GM19043 (cell line): ENCODE results near the gene CCDC12.

Source experiments
- ATAC-seq: cut with Tn5 transposase; IDR thresholded peaks from one replicate; pipeline ENCODE4 v1.9.1; 2021; ENCODE audit warnings: low read depth; ENCODE audit not compliant: unreplicated experiment

CCDC12 gene

GRCh38 chr3:46943237-46944187 is 33.0 kb downstream of the CCDC12 start:
- ATAC-seq, result no peak

GRCh38 chr3:46942481-46943236 is 33.9 kb downstream of the CCDC12 start:
- ATAC-seq, result no peak

DNA sequence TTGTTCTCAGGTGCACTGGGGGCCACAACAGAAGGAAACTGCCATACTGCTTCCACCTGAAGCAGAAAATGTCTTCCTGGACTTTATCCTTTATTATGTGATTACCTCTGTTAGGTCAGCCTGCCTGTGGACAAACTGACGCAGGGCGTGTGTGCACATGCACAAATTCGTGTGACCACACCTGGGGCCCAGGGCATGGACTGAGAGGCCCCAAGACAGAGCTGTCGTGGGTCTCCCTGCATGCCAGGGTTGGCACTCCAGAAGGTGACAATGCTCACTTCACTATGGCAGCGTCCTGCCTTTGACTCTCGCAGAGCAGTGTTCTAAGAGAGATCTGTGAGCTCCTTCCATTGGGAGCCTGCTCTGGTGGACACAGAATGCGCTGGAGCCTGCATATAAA is 34.5 kb downstream of the CCDC12 start:
- ATAC-seq, result no peak

GRCh38 chr3:46939578-46940445 is 36.7 kb downstream of the CCDC12 start:
- no peak for ATAC-seq

GRCh38 chr3:46938118-46938517 is 38.4 kb downstream of the CCDC12 start:
- no peak for ATAC-seq

DNA sequence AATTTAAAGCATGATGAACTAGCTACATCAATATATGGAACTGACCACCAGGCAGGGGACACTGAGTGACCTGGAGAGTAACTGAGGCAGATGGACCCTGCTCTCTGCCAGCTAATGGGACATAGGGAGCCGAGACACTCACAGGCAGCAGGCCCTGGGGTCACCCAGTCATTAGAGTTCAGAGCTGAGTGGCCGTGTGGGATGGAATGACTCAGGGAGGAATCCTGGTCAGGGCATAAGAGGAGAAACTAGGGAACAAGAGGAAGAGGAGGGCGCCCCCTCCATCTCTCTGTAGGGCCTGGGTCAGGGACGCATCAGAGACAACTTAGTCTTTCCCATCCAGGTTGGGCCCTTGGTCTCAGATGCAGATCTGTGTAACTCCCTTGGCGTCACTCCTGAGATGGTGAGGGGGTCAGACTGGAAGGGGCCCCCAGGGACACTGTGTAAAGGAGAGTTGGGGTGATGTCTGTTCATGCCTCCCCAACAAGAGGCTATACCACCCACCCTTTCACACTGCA is 39.8 kb downstream of the CCDC12 start:
- no peak for ATAC-seq

DNA sequence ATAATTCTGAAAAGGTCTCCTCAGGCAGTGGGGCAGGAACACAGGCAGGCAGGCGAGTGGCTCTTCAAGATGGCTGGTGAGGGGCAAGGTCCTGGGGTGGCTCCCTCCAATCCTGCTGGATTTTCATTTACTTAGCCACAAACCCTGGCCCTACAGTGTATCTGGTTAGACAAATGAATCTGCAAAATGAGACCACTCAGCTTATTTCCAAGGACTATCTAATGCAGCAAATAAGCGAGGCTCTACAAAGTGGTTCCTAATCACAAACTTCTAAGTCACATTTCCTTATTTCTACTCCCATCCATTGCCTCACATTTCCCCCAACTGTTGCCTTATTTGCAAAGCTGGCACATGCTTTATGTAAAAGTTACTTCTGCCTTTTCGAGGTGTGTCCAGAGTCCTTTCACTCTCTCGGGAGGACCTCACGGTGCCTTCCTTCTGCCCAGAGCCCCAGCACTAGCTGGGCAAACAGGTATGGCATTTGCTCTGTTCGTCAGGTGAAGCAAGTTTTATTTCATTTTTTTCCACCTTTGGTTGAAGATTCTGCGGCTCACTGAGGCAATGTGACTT is 40.5 kb downstream of the CCDC12 start:
- no peak for ATAC-seq

- ATAC-seq, result no peak
Measured at GRCh38 chr3:46935168-46935858, 41.2 kb downstream of the CCDC12 start.

- ATAC-seq, result no peak
Measured at GRCh38 chr3:46934498-46935167, 41.9 kb downstream of the CCDC12 start.

- no peak for ATAC-seq
Measured at GRCh38 chr3:46934072-46934471, 42.5 kb downstream of the CCDC12 start.

GRCh38 chr3:46933261-46933660 is 43.3 kb downstream of the CCDC12 start:
- no peak for ATAC-seq

DNA sequence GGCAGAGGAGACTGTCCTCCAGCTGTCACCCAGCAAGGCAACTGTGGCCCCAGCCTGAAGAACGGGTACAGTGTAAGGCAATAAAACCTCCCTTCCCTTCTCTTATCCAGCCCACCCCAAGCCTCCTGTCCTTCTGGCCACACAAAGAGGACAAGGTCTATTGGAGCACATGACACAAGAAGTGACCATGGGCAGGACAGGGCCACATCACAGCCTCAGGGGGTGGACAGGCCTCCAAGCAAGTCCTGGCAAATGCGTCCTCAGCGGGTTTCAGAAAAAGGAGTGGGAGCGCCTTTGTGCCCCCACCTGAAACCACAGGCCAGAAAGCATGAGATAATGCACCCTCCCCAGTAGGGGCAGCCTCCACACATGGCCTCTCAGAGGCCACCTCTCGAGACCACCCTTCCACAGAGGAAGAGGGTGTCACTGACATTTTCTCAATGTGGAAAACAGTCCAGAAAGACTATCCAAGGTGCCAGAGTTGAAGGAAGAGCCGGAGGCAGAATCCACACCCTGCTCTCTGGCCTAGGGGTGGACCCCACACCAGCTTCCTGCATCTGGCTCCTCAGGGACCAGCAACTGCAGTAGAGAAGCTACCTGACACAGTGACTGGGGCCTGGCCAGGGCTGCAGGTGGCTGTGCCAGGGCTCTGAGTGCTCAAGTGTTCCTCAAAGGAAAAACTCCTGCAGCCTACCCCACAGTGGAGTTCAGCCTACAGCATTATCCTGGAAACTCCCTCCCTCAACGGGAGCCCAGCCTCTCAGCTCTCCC is 43.9 kb downstream of the CCDC12 start:
- no peak for ATAC-seq

- ATAC-seq, result no peak
Measured at GRCh38 chr3:46931631-46932331, 44.8 kb downstream of the CCDC12 start.

GRCh38 chr3:46930945-46931403 is 45.6 kb downstream of the CCDC12 start:
- no peak for ATAC-seq

DNA sequence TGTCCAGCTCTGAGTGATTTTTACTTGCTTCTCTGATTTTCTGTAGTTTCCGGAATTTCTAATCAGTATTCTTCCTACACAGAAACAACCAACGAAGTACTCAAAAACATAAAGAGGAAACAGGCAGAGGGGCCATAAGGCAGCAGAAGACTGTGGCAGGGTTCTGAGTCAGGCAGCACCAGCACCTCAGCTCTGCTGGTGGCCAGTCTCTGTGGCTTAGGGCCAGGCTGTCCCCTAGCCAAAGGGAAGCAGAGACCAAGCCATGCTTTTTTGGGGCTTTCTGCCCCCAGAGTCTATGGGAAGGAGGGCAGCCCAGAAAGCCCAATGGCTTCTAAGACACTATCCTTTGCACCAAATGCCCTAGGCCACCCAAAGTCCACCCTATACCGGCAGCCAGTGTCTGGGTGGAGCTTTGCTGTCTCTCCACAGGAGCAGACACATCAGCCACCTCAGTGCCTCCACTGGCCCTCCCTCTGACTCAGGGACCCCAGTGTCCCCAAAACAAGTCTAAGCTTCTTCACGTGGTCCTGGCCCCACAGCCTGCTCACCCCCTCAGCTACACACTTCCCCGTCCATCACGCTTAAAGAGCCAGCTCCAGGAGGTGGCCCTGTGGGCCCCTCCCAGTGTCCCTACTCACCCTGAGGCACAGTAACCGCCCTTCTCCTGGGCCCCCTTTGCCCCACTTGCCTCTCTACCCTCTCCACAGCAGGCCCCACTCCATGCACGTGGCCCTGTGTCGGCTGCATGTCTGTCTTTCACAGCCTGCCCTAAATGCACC is 46.2 kb downstream of the CCDC12 start:
- no peak for ATAC-seq

DNA sequence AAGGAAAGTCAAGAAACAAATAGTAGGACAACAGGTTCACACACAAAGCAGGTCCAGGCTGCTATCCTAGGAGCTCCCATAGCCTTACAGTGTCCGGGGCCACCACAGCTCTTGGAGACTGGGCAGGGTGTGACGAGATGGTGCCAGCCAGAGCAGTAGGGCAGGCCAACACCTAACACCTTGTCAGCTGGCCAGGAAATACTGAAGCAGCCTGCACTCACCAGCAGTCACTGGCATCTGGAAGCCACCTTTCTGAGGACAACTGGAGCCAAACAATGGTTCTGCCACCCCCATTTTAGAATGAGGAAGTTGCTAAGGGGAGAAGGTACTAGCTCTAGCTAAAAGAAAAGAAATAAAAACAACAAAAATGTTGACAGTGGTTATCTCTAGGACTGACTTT is 47.2 kb downstream of the CCDC12 start:
- no peak for ATAC-seq

GRCh38 chr3:46928282-46928681 is 48.3 kb downstream of the CCDC12 start:
- ATAC-seq, result no peak
